GM12873 (cell line): ENCODE results near the gene ANGPTL8.

Source experiments
- CTCF ChIP-seq: IDR thresholded peaks from 2 replicates; pipeline ENCODE4 v1.5.1; 2012; ENCODE audit warnings: low read depth, mild to moderate bottlenecking, moderate library complexity, low read length, control low read depth; ENCODE audit not compliant: insufficient read depth; ENCODE audit errors: missing control alignments

ANGPTL8 gene

GRCh38 chr19:11199517-11199916 is 39.9 kb upstream of the ANGPTL8 start:
- TF ChIP-seq CTCF: no peak

GRCh38 chr19:11200015-11200574 is 39.3 kb upstream of the ANGPTL8 start:
- TF ChIP-seq CTCF: no peak

GRCh38 chr19:11200931-11201330 is 38.5 kb upstream of the ANGPTL8 start:
- TF ChIP-seq CTCF: no peak

- no peak for TF ChIP-seq CTCF
Observed at GRCh38 chr19:11201791-11202190, 37.6 kb upstream of the ANGPTL8 start.

- TF ChIP-seq CTCF: no peak
Observed at GRCh38 chr19:11202488-11203193, 36.8 kb upstream of the ANGPTL8 start.

GRCh38 chr19:11203194-11204075 is 36.0 kb upstream of the ANGPTL8 start:
- TF ChIP-seq CTCF: peak; percentile 84

GRCh38 chr19:11204076-11204602 is 35.3 kb upstream of the ANGPTL8 start:
- no peak for TF ChIP-seq CTCF
